ENCODE results near the gene ADGRG1.

GRCh38 chr16:57680842-57681375 is 52.5 kb downstream of the ADGRG1 start:
- TF ChIP-seq POLR2A (IDR thresholded peaks at IDR 0.05; ENCODE audit: low read depth, low read length) (no peak), POLR2AphosphoS5 (IDR thresholded peaks at IDR 0.05; ENCODE audit: low read depth, low read length) (no peak), TAF1 (IDR thresholded peaks at IDR 0.05; ENCODE audit: borderline replicate concordance, low read depth, low read length) (no peak)

Data from GM12892 (cell line).